Kidney (tissue), 14 donors: Measurements from ENCODE around the gene MGP. TPM values are rescaled to one million over a fixed set of nuclear protein-coding genes. Genes with fewer than 3 reads are reported as not detected.

Source experiments
- DNase-seq, 5 donors: peaks; one replicate each; pipeline ENCODE4 v3.0.0-alpha.2; 2013 to 2020
- FAIRE-seq: peaks from 2 replicates; lab custom pipeline; 2012; peaks lifted over from hg19 to GRCh38; lab: Jason Lieb, UNC
- H3K27ac ChIP-seq, 2 donors: one replicate each; pipeline ENCODE4 v1.7.0; 2013; ENCODE audit warnings: low read depth in 2 of 2, low read length in 2 of 2, inconsistent platforms in 1 of 2
- H3K27me3 ChIP-seq: one replicate; pipeline ENCODE4 v1.7.1; 2013; ENCODE audit warnings: low read length, inconsistent platforms; ENCODE audit not compliant: control insufficient read depth, insufficient read depth
- H3K36me3 ChIP-seq, 3 donors: one replicate each; pipeline versions ENCODE4 v1.7.0 to v1.7.1; 2013; ENCODE audit warnings: low read length in 3 of 3, control low read depth in 1 of 3, inconsistent platforms in 1 of 3; ENCODE audit not compliant: insufficient read depth in 3 of 3, control insufficient read depth in 2 of 3
- H3K4me1 ChIP-seq, 3 donors: one replicate each; pipeline versions ENCODE4 v1.7.0 to v1.7.1; 2013; ENCODE audit warnings: low read length in 3 of 3, inconsistent platforms in 1 of 3, low read depth in 1 of 3; ENCODE audit not compliant: control insufficient read depth in 2 of 3, insufficient read depth in 2 of 3
- H3K4me3 ChIP-seq, 3 donors: one replicate each; pipeline versions ENCODE4 v1.7.0 to v1.8.1; 2013; ENCODE audit warnings: low read length in 3 of 3, control low read depth in 1 of 3, inconsistent platforms in 1 of 3
- H3K9ac ChIP-seq, 3 donors: one replicate each; pipeline versions ENCODE4 v1.7.0 to v1.7.1; 2013; ENCODE audit warnings: low read length in 3 of 3, control low read depth in 1 of 3, inconsistent platforms in 1 of 3
- H3K9me3 ChIP-seq, 3 donors: one replicate each; pipeline versions ENCODE4 v1.7.0 to v1.7.1; 2013; ENCODE audit warnings: low read length in 3 of 3, control low read depth in 1 of 3, inconsistent platforms in 1 of 3; ENCODE audit not compliant: control insufficient read depth in 2 of 3, insufficient read depth in 1 of 3
- intact Hi-C: fragments of 100-400 bp; cut with DNase I; formaldehyde crosslinking; loops from one replicate; pipeline ENCODE4 v1.11.1; 2022
- polyA plus RNA-seq: library from polyadenylated mRNA; stranded (reverse); fragments of 350-450 nt; fragmentation: Illumina TruSeq; extraction: RNeasy Lipid Tissue Mini Kit (QIAGEN cat#74804); gene quantifications from one replicate; pipeline ENCODE4 v1.2.3, GENCODE V29; 2014; ENCODE audit warnings: low read depth, low replicate concordance; ENCODE audit not compliant: insufficient read depth
- total RNA-seq: library from RNA; stranded (reverse); fragmentation: NEBNext Ultra II Directional; extraction: Animal tissue kit (Norgen Biotek cat#: 25700); gene quantifications from one replicate; pipeline ENCODE4 v1.2.1, GENCODE V29; 2021
- TF ChIP-seq, protein P1 (sequence below): IDR thresholded peaks from 3 replicates; pipeline ENCODE4 v1.5.1; 2012; ENCODE audit warnings: mild to moderate bottlenecking, moderate library complexity, borderline replicate concordance; ENCODE audit not compliant: insufficient read depth; ENCODE audit errors: extremely low read depth
- donor health status: control.
- donor health status: control.
- donor health status: control.
- donor health status: control.
- donor health status: control.
- donor health status: DM: yes; HTN: yes; CAD: no.
- donor health status: Normal renal cell carcinoma (clear cell type).

Gene MGP
- total and polyA plus RNA-seq, 2 donors from 2014 or later, result 745 to 811 TPM

DNA sequence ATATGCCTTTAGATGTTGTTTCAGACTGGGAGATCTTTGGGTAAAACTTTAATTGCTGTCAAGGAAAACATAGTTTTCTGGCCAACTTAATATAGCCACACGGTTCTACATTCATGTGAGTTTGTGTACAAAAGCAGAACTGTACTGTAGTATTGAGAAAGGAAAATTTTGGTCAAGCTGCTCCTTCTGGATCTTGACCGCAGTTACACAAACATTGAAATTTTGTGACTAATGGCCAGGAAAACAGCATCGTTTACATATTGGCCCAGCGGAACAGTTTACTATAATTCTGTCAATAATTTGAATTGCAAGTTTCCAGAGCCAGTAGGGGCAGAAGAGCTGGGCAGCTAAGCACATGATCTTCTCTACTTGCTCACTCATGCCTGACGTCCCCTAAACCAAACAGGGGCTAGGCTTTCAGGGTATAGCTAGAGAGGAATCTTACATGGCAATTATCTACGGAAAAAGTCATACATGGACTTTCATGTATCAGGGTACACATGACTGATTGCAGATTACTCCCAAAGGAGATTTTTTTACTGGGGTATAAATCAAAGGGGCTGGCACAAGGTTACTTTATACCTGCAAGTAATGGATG lies 31.0 kb downstream of the MGP start:
- peak in 3 of 5 donors; percentile 50 to 77 (median 76) for DNase-seq
- peaks cover 0 to 10% (median 1%) of the 10 kb centered on the region in 3 donors for H3K9me3 ChIP-seq
- no peak overlapping the region for H3K9ac ChIP-seq
- no peak overlapping the region for H3K27ac ChIP-seq
- no peaks in the 10 kb centered on the region for H3K36me3 ChIP-seq
- no peak overlapping the region for H3K4me3 ChIP-seq
- FAIRE-seq, result no peak
- peaks cover 0 to 4% (median 0%) of the 10 kb centered on the region in 3 donors for H3K4me1 ChIP-seq
- intact Hi-C loops, result no loop called here
- H3K27me3 ChIP-seq, result no peaks in the 10 kb centered on the region
- TF ChIP-seq, protein P1, sequence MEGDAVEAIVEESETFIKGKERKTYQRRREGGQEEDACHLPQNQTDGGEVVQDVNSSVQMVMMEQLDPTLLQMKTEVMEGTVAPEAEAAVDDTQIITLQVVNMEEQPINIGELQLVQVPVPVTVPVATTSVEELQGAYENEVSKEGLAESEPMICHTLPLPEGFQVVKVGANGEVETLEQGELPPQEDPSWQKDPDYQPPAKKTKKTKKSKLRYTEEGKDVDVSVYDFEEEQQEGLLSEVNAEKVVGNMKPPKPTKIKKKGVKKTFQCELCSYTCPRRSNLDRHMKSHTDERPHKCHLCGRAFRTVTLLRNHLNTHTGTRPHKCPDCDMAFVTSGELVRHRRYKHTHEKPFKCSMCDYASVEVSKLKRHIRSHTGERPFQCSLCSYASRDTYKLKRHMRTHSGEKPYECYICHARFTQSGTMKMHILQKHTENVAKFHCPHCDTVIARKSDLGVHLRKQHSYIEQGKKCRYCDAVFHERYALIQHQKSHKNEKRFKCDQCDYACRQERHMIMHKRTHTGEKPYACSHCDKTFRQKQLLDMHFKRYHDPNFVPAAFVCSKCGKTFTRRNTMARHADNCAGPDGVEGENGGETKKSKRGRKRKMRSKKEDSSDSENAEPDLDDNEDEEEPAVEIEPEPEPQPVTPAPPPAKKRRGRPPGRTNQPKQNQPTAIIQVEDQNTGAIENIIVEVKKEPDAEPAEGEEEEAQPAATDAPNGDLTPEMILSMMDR, result no peak

DNA sequence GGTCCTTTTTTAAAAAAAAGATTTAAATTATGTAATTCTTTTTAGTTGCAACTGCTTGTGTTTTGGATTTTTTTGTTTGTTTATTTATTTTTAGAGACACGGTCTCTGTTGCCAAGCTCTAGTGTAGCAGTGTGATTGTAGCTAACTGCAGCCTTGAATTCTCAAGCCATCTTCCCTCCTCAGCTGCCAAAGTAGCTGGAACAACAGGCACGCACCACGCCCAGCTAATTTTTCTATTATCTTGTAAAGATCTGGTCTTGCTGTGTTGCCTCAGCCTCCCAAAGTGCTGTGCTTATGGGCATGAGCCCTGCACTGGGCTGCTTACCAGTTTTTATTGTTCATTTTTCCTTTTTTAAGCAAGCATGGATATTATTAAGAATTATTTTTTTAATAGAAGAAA lies 31.7 kb downstream of the MGP start:
- FAIRE-seq, result no peak
- DNase-seq, result peak in 1 of 5 donors; percentile 46
- Histone ChIP-seq H3K9ac (no peak overlapping the region), H3K4me3 (no peak overlapping the region), H3K27me3 (no peaks in the 10 kb centered on the region), H3K9me3 (peaks cover 0 to 5% (median 0%) of the 10 kb centered on the region in 3 donors), H3K27ac (no peak overlapping the region), H3K4me1 (peaks cover 0 to 4% (median 0%) of the 10 kb centered on the region in 3 donors), H3K36me3 (no peaks in the 10 kb centered on the region)
- TF ChIP-seq, protein P1, result no peak
- intact Hi-C loops, result no loop called here

DNA sequence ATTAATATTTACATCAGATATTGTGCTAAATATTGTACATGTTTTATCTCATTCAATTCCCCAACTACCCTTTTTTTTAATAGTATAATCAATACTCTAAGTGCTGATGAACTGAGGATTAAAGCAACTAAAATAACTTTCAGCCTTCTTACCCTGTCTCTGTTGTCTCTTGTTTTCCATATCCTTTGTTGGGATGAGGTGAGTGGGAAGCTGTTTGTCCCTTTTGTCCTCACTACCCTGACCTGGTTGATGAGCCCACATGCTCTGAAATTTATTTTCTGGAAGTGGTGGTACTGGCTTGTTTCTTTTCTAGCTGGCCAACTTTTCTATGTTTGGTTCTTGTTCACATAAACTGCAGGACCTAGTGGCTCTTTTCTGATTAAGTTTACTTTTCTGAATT lies 32.8 kb downstream of the MGP start:
- H3K4me3 ChIP-seq, result no peak overlapping the region
- no peaks in the 10 kb centered on the region for H3K36me3 ChIP-seq
- H3K9me3 ChIP-seq, result peaks cover 0 to 2% (median 0%) of the 10 kb centered on the region in 3 donors
- no peak overlapping the region for H3K27ac ChIP-seq
- intact Hi-C loops, result no loop called here
- no peaks in the 10 kb centered on the region for H3K27me3 ChIP-seq
- FAIRE-seq (no peak), DNase-seq (no peak)
- TF ChIP-seq, protein P1, result no peak
- H3K9ac ChIP-seq, result no peak overlapping the region
- peaks cover 0 to 4% (median 0%) of the 10 kb centered on the region in 3 donors for H3K4me1 ChIP-seq
